GM12891 (cell line): ENCODE results near the gene RYR1.

ENCODE experiments used
- PAX5 ChIP-seq: IDR thresholded peaks from 2 replicates; pipeline ENCODE4 v1.6.1; 2011; ENCODE audit warnings: low read length, moderate library complexity, mild to moderate bottlenecking; ENCODE audit not compliant: insufficient read depth, severe bottlenecking
- POLR2A ChIP-seq: IDR thresholded peaks from 2 replicates; pipeline ENCODE4 v1.6.1; 2011; ENCODE audit warnings: low read depth, low read length, control low read depth
- POLR2AphosphoS5 ChIP-seq: IDR thresholded peaks from 2 replicates; pipeline ENCODE4 v1.6.1; 2011; ENCODE audit warnings: low read depth, low read length, control low read depth
- POU2F2 ChIP-seq: IDR thresholded peaks from 2 replicates; pipeline ENCODE4 v1.6.1; 2011; ENCODE audit warnings: low read depth, mild to moderate bottlenecking, control low read depth, low read length, moderate library complexity
- SPI1 ChIP-seq: IDR thresholded peaks from 2 replicates; pipeline ENCODE4 v1.6.1; 2011; ENCODE audit warnings: low read depth, low read length, control low read depth
- TAF1 ChIP-seq: IDR thresholded peaks from 2 replicates; pipeline ENCODE4 v1.6.1; 2011; ENCODE audit warnings: low read depth, low read length, control low read depth

DNA sequence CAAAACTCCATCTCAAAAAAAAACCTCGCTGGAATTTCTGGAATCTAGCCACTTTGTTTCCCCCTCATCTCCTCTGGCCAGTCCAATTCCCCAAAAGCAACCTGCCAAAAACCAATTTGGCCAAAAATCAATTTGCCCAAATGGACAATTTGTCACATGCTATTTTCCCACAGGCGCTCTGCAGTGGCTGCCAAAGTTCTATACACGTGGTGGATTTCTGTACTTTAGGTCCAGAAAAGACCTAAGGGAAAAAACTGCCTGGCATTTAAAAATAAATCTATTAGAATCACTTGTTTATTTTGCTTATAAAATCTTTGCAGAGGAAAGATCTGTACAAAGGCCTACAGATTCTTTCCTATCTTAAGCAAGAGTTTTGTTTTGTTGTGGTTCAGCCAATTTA, 104.9 kb downstream of the RYR1 start:
- no peak for TF ChIP-seq POLR2AphosphoS5
- no peak for TF ChIP-seq POLR2A
- TF ChIP-seq PAX5: no peak
- TF ChIP-seq SPI1: no peak
- no peak for TF ChIP-seq TAF1
- TF ChIP-seq POU2F2: no peak
